H1 (cell line): ENCODE results near the gene CELSR3.

ENCODE experiments used
- EP300 ChIP-seq, 2 experiments: IDR thresholded peaks; 1 replicate in 1 of 2; 2 replicates in 1 of 2; pipeline ENCODE4 v1.6.1; 2011 to 2012; ENCODE audit warnings: low read depth in 2 of 2, low read length in 2 of 2, mild to moderate bottlenecking in 2 of 2, borderline replicate concordance in 1 of 2, inconsistent platforms in 1 of 2, moderate library complexity in 1 of 2
- MAFK ChIP-seq: IDR thresholded peaks from 2 replicates; pipeline ENCODE4 v1.6.1; 2012; ENCODE audit warnings: low read depth, mild to moderate bottlenecking, improper control_type of control experiment, low read length
- NRF1 ChIP-seq: IDR thresholded peaks from 2 replicates; pipeline ENCODE4 v1.6.1; 2011; ENCODE audit warnings: mild to moderate bottlenecking, low read depth, low read length, improper control_type of control experiment
- POLR2A ChIP-seq, 2 experiments: IDR thresholded peaks; 1 replicate in 1 of 2; 2 replicates in 1 of 2; pipeline ENCODE4 v1.6.1; 2011; ENCODE audit warnings: low read depth in 2 of 2, low read length in 2 of 2, mild to moderate bottlenecking in 2 of 2; ENCODE audit errors: control extremely low read depth in 1 of 2
- POLR2AphosphoS5 ChIP-seq: IDR thresholded peaks from 2 replicates; pipeline ENCODE4 v1.6.1; 2011; ENCODE audit warnings: low read depth, low read length
- TAF1 ChIP-seq: IDR thresholded peaks from 2 replicates; pipeline ENCODE4 v1.6.1; 2011; ENCODE audit warnings: mild to moderate bottlenecking, low read depth, low read length
- YY1 ChIP-seq: IDR thresholded peaks from 2 replicates; pipeline ENCODE4 v1.6.1; 2011; ENCODE audit warnings: low read depth, mild to moderate bottlenecking, low read length
- TF ChIP-seq, protein P1 (sequence below): IDR thresholded peaks from 2 replicates; pipeline ENCODE4 v1.6.1; 2012; ENCODE audit warnings: inconsistent platforms
- TF ChIP-seq, protein P2 (sequence below), 3 experiments: IDR thresholded peaks; 1 replicate in 2 of 3; 2 replicates in 1 of 3; pipeline versions ENCODE4 v1.5.1 to v1.6.1; 2011; ENCODE audit warnings: low read length in 3 of 3, mild to moderate bottlenecking in 3 of 3, inconsistent platforms in 2 of 3, low read depth in 1 of 3, moderate library complexity in 1 of 3; ENCODE audit not compliant: insufficient read depth in 1 of 3; ENCODE audit errors: control extremely low read depth in 1 of 3

DNA sequence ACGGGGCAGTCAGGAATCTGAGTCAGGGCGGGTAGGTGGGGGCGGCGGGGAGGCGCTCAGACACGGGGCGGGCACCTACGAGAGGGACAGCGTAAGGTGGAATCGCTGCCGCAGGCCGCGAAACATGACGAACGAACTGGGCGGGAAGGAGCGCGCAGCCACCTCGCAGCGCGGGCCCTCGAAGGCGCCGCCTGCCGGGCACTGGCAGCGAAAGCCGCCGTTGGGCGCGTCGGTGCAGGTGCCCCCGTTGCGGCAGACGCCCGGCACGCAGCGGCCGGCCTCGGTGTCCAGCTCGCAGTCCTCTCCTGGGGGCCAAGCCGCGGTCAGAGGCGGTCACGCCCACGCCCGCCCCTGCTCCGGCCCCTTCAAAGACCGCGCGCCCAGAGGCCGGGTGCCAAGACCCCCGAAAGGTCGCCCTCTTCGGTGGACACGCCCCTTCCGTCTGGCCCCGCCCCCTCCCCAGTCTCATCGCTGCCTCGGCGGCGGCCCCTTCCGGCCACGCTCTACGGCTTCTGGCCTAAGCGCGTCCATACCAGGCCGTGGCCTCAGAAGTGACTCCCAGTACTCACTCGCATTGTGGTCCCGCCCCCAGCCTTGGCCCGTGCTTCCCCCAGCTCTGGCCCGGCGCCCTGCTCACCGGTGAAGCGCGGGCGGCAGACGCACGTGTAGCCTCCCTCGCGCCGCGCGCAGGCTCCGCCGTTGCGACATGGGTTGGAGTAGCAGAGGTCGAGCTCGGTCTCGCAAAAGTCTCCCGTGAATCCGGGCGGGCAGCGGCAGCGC is 6.4 kb downstream of the CELSR3 start:
- TF ChIP-seq TAF1: peak; percentile 58; the same call in 1 of the 2 replicates
- no peak for TF ChIP-seq EP300 (IDR thresholded peaks at IDR 0.05; ENCODE audit: borderline replicate concordance in 1 of 2, low read depth in 2 of 2, low read length in 2 of 2)
- TF ChIP-seq YY1: no peak
- TF ChIP-seq, protein P1, sequence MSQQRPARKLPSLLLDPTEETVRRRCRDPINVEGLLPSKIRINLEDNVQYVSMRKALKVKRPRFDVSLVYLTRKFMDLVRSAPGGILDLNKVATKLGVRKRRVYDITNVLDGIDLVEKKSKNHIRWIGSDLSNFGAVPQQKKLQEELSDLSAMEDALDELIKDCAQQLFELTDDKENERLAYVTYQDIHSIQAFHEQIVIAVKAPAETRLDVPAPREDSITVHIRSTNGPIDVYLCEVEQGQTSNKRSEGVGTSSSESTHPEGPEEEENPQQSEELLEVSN: peak; percentile 92
- TF ChIP-seq, protein P2, sequence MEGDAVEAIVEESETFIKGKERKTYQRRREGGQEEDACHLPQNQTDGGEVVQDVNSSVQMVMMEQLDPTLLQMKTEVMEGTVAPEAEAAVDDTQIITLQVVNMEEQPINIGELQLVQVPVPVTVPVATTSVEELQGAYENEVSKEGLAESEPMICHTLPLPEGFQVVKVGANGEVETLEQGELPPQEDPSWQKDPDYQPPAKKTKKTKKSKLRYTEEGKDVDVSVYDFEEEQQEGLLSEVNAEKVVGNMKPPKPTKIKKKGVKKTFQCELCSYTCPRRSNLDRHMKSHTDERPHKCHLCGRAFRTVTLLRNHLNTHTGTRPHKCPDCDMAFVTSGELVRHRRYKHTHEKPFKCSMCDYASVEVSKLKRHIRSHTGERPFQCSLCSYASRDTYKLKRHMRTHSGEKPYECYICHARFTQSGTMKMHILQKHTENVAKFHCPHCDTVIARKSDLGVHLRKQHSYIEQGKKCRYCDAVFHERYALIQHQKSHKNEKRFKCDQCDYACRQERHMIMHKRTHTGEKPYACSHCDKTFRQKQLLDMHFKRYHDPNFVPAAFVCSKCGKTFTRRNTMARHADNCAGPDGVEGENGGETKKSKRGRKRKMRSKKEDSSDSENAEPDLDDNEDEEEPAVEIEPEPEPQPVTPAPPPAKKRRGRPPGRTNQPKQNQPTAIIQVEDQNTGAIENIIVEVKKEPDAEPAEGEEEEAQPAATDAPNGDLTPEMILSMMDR (IDR thresholded peaks at IDR 0.05; ENCODE audit: control extremely low read depth in 1 of 3, insufficient read depth in 1 of 3, low read depth in 1 of 3, low read length in 3 of 3): peak in 2 of 3 experiments; percentile 67 to 74; a peak in 3 of 4 replicates
- no peak for TF ChIP-seq MAFK
- TF ChIP-seq POLR2AphosphoS5: peak; percentile 63
- TF ChIP-seq NRF1: no peak
- peak in 1 of 2 experiments; percentile 76; a peak in 2 of 3 replicates for TF ChIP-seq POLR2A (IDR thresholded peaks at IDR 0.05; ENCODE audit: control extremely low read depth in 1 of 2, low read depth in 2 of 2, low read length in 2 of 2)
